HepG2 (cell line): ENCODE measurements around the gene FAAP100. TPM values are rescaled to one million over a fixed set of nuclear protein-coding genes. Genes with fewer than 3 reads are reported as not detected.

Experiments used
- BRD4 ChIP-seq: sonication (generic); formaldehyde crosslinking; IDR thresholded peaks from 2 replicates; pipeline ENCODE4 v1.4.0; 2020; ENCODE audit warnings: missing genetic modification reagents
- CBFB ChIP-seq: sonication (generic); formaldehyde crosslinking; IDR thresholded peaks from 2 replicates; pipeline ENCODE4 v1.4.0; 2020; ENCODE audit warnings: missing genetic modification reagents
- EHMT2 ChIP-seq: fragments of 200-600 bp; sonication (generic); IDR thresholded peaks from 2 replicates; pipeline ENCODE4 v1.7.0; 2017; ENCODE audit warnings: antibody characterized with exemption, low read depth, low read length, borderline replicate concordance
- GATA4 ChIP-seq: sonication (generic); IDR thresholded peaks from 2 replicates; pipeline ENCODE4 v1.6.1; 2016; ENCODE audit warnings: antibody characterized with exemption, low read depth, borderline replicate concordance
- GRHL1 ChIP-seq: sonication (generic); formaldehyde crosslinking; conservative IDR thresholded peaks from 2 replicates; pipeline ENCODE4 v1.8.0; 2022; ENCODE audit warnings: missing genetic modification reagents
- GZF1 ChIP-seq: sonication (generic); formaldehyde crosslinking; IDR thresholded peaks from 2 replicates; pipeline ENCODE4 v1.5.1; 2020; ENCODE audit warnings: mild to moderate bottlenecking, missing genetic modification reagents
- HCFC1 ChIP-seq: fragments of 150-350 bp; IDR thresholded peaks from 2 replicates; pipeline ENCODE4 v1.6.1; 2014; ENCODE audit warnings: low read depth, low read length
- KAT2B ChIP-seq: fragments of 150-350 bp; IDR thresholded peaks from 2 replicates; pipeline ENCODE4 v1.6.1; 2014; ENCODE audit warnings: low read depth, low read length, borderline replicate concordance
- KDM1A ChIP-seq: IDR thresholded peaks from 2 replicates; pipeline ENCODE4 v1.6.1; 2016; ENCODE audit warnings: missing compliant biosample characterization
- KLF15 ChIP-seq: sonication (generic); formaldehyde crosslinking; IDR thresholded peaks from 2 replicates; pipeline ENCODE4 v1.8.1; 2023; ENCODE audit warnings: borderline replicate concordance, mild to moderate bottlenecking, inconsistent platforms, missing genetic modification reagents, mixed read lengths
- NFIB ChIP-seq: sonication (generic); formaldehyde crosslinking; IDR thresholded peaks from 2 replicates; pipeline ENCODE4 v1.9.0; 2021; ENCODE audit warnings: missing genetic modification reagents, mild to moderate bottlenecking, borderline replicate concordance
- POGZ ChIP-seq: sonication (generic); formaldehyde crosslinking; IDR thresholded peaks from 2 replicates; pipeline ENCODE4 v1.4.0; 2020; ENCODE audit warnings: mild to moderate bottlenecking, missing genetic modification reagents
- RFX5 ChIP-seq: IDR thresholded peaks from 2 replicates; pipeline ENCODE4 v1.6.1; 2011; ENCODE audit warnings: low read depth, low read length, improper control_type of control experiment
- SIX1 ChIP-seq: sonication (generic); formaldehyde crosslinking; IDR thresholded peaks from 2 replicates; pipeline ENCODE4 v1.4.0; 2020; ENCODE audit warnings: missing genetic modification reagents, borderline replicate concordance
- SOX5 ChIP-seq: IDR thresholded peaks from 2 replicates; pipeline ENCODE4 v1.6.1; 2016; ENCODE audit warnings: borderline replicate concordance
- SP4 ChIP-seq: sonication (generic); formaldehyde crosslinking; IDR thresholded peaks from 2 replicates; pipeline ENCODE4 v1.8.1; 2023; ENCODE audit warnings: mild to moderate bottlenecking, missing genetic modification reagents
- SSRP1 ChIP-seq: IDR thresholded peaks from 2 replicates; pipeline ENCODE4 v1.6.1; 2016; ENCODE audit warnings: control low read depth
- TBP ChIP-seq: sonication (generic); formaldehyde crosslinking; IDR thresholded peaks from 2 replicates; pipeline ENCODE4 v1.5.0; 2020; ENCODE audit warnings: missing genetic modification reagents
- THAP11 ChIP-seq: IDR thresholded peaks from 2 replicates; pipeline ENCODE4 v1.6.1; 2016; ENCODE audit warnings: missing biosample characterization, missing genetic modification reagents
- ZBTB34 ChIP-seq: sonication (generic); formaldehyde crosslinking; IDR thresholded peaks from 2 replicates; pipeline ENCODE4 v1.8.0; 2022; ENCODE audit warnings: mild to moderate bottlenecking, missing genetic modification reagents
- ZBTB44 ChIP-seq: sonication (generic); formaldehyde crosslinking; IDR thresholded peaks from 2 replicates; pipeline ENCODE4 v1.4.0; 2020; ENCODE audit warnings: missing genetic modification reagents
- ZNF335 ChIP-seq: sonication (generic); formaldehyde crosslinking; IDR thresholded peaks from 2 replicates; pipeline ENCODE4 v1.4.0; 2020; ENCODE audit warnings: missing genetic modification reagents
- ZNF484 ChIP-seq: sonication (generic); formaldehyde crosslinking; IDR thresholded peaks from 2 replicates; pipeline ENCODE4 v1.5.1; 2020; ENCODE audit warnings: mild to moderate bottlenecking, low read depth, missing genetic modification reagents, borderline replicate concordance
- ZNF577 ChIP-seq: sonication (generic); formaldehyde crosslinking; IDR thresholded peaks from 2 replicates; pipeline ENCODE4 v1.4.0; 2020; ENCODE audit warnings: mild to moderate bottlenecking, low read depth, missing genetic modification reagents, borderline replicate concordance
- ZSCAN29 ChIP-seq: sonication (generic); formaldehyde crosslinking; conservative IDR thresholded peaks from 2 replicates; pipeline ENCODE4 v1.4.0; 2020; ENCODE audit warnings: mild to moderate bottlenecking, missing genetic modification reagents
- ZZZ3 ChIP-seq: sonication (generic); formaldehyde crosslinking; IDR thresholded peaks from 2 replicates; pipeline ENCODE4 v1.4.0; 2020; ENCODE audit warnings: missing genetic modification reagents, mild to moderate bottlenecking, borderline replicate concordance
- polyA plus RNA-seq, 8 experiments: library from polyadenylated mRNA; depleted of rRNA in 3 of 8; stranded (reverse) in 7 of 8; unstranded in 1 of 8; fragments of >200 nt; fragmentation: Illumina TruSeq in 4 of 8; extraction: Trizol in 4 of 8; gene quantifications; 2 replicates each; pipeline versions ENCODE4 v1.2.1 to v1.2.3, GENCODE V29; 2011 to 2016; ENCODE audit warnings: low read depth in 4 of 8, missing spikeins in 1 of 8, mixed read lengths in 1 of 8; ENCODE audit not compliant: insufficient read depth in 1 of 8
- total RNA-seq, 5 experiments: library from RNA; depleted of rRNA; stranded (reverse); fragments of >200 nt; fragmentation: Illumina TruSeq; extraction: Trizol; gene quantifications; 2 replicates each; pipeline ENCODE4 v1.2.3, GENCODE V29; 2016; ENCODE audit warnings: low read depth in 1 of 5

Gene FAAP100
- total and polyA plus RNA-seq, 2 of the 13 experiments (the other 11 are each of a cell fraction or from before 2014, with no cell fraction given) = 7.6 to 20.8 TPM

GRCh38 chr17:81552244-81553017 lies at the start of gene FAAP100 (continued):
- TF ChIP-seq RFX5 (no peak), SOX5 (CRISPR knock-in tag) (no peak; the same call in 1 of the 2 replicates), HCFC1 (peak; percentile 42), BRD4 (CRISPR knock-in tag) (peak; percentile 57; the same call in 1 of the 2 replicates), SSRP1 (no peak), EHMT2 (no peak), THAP11 (peak; percentile 93), TBP (CRISPR knock-in tag) (peak; percentile 46; the same call in 1 of the 2 replicates), GZF1 (0 out of 2 replicates have a peak, but pooled peaks have one; percentile 19), NFIB (CRISPR knock-in tag) (no peak), ZBTB44 (peak; percentile 60; the same call in 1 of the 2 replicates), POGZ (CRISPR knock-in tag) (peak; percentile 54; the same call in 1 of the 2 replicates), ZSCAN29 (no peak; the same call in 1 of the 2 replicates), ZNF335 (CRISPR knock-in tag) (no peak; the same call in 1 of the 2 replicates), ZZZ3 (CRISPR knock-in tag) (peak; percentile 39; the same call in 1 of the 2 replicates), ZNF484 (CRISPR knock-in tag) (no peak), KLF15 (CRISPR knock-in tag) (no peak; the same call in 1 of the 2 replicates), ZNF577 (CRISPR knock-in tag) (no peak), ZBTB34 (CRISPR knock-in tag) (no peak; the same call in 1 of the 2 replicates), SP4 (CRISPR knock-in tag) (peak; percentile 76), GATA4 (no peak), SIX1 (CRISPR knock-in tag) (no peak), CBFB (CRISPR knock-in tag) (peak; percentile 66; the same call in 1 of the 2 replicates), KAT2B (no peak), GRHL1 (no peak), KDM1A (no peak)
